CD4-positive, alpha-beta T cell (primary cell): Measurements from ENCODE around the gene TMEM235. TPM values are rescaled to one million over a fixed set of nuclear protein-coding genes. Genes with fewer than 3 reads are reported as not detected.

ENCODE experiments used
- ATAC-seq: fragments of 200-7000 bp; cut with Tn5 transposase; one replicate; pipeline ENCODE4 v1.10.0; 2022; ENCODE audit warnings: mild to moderate bottlenecking; ENCODE audit not compliant: poor library complexity
- CTCF ChIA-PET: fragments of 350-600 bp; sonication (Branson Sonifier 250); formaldehyde crosslinking; loops from one replicate; lab custom pipeline; 2021; ENCODE audit warnings: antibody characterized with exemption, inconsistent platforms; lab: Charles Lee
- POLR2A ChIA-PET: fragments of 350-600 bp; sonication (Branson Sonifier 250); formaldehyde crosslinking; loops from one replicate; lab custom pipeline; 2021; ENCODE audit warnings: antibody characterized with exemption, inconsistent platforms; lab: Charles Lee
- DNase-seq, 14 experiments: peaks; one replicate each; pipeline ENCODE4 v3.0.0-alpha.2; 2013 to 2020; ENCODE audit warnings: mixed read lengths in 2 of 14
- H3K27ac ChIP-seq, 2 donors: one replicate each; pipeline versions ENCODE4 v1.5.1 to v1.7.0; 2013; ENCODE audit warnings: low read length in 2 of 2, low read depth in 1 of 2, mild to moderate bottlenecking in 1 of 2
- H3K27me3 ChIP-seq, 2 experiments: 1 replicate in 1 of 2; 2 replicates in 1 of 2; pipeline versions ENCODE4 v1.6.1 to v1.7.0; 2013; ENCODE audit warnings: low read length in 2 of 2, control low read depth in 1 of 2, mild to moderate bottlenecking in 1 of 2, moderate library complexity in 1 of 2; ENCODE audit not compliant: insufficient read depth in 2 of 2, control insufficient read depth in 1 of 2
- H3K36me3 ChIP-seq: one replicate; pipeline ENCODE4 v1.6.1; 2013; ENCODE audit warnings: low read length, control low read depth; ENCODE audit not compliant: insufficient read depth
- H3K4me1 ChIP-seq: one replicate; pipeline ENCODE4 v1.6.1; 2013; ENCODE audit warnings: low read length, control low read depth; ENCODE audit not compliant: insufficient read depth
- H3K4me3 ChIP-seq: one replicate; pipeline ENCODE4 v1.5.1; 2013; ENCODE audit warnings: mild to moderate bottlenecking, low read length, moderate library complexity
- H3K9me3 ChIP-seq, 2 experiments: 1 replicate in 1 of 2; 2 replicates in 1 of 2; pipeline versions ENCODE4 v1.6.1 to v1.7.0; 2013; ENCODE audit warnings: low read length in 2 of 2, mild to moderate bottlenecking in 2 of 2, control low read depth in 1 of 2, moderate library complexity in 1 of 2; ENCODE audit not compliant: control insufficient read depth in 1 of 2, insufficient read depth in 1 of 2
- H3K27ac Mint-ChIP-seq: one replicate; pipeline ENCODE4 v1.8.0; 2020; ENCODE audit warnings: mixed read lengths
- H3K27me3 Mint-ChIP-seq: one replicate; pipeline ENCODE4 v1.8.0; 2021; ENCODE audit warnings: mixed read lengths
- H3K36me3 Mint-ChIP-seq: one replicate; pipeline ENCODE4 v1.8.0; 2021; ENCODE audit warnings: low read depth, mixed read lengths
- H3K4me1 Mint-ChIP-seq: one replicate; pipeline ENCODE4 v1.8.0; 2021; ENCODE audit warnings: low read depth, mixed read lengths
- H3K4me3 Mint-ChIP-seq: one replicate; pipeline ENCODE4 v1.8.0; 2020; ENCODE audit warnings: mild to moderate bottlenecking, mixed read lengths
- H3K9me3 Mint-ChIP-seq: one replicate; pipeline ENCODE4 v1.8.0; 2020; ENCODE audit warnings: mixed read lengths
- intact Hi-C, 2 experiments: fragments of 100-400 bp; cut with DNase I in 1 of 2; cut with micrococcal nuclease in 1 of 2; formaldehyde crosslinking; loops; one replicate each; pipeline versions ENCODE4 v1.15.1 to v1.9.0; 2023 to 2025; cut with DNase I, micrococcal nuclease
- total RNA-seq, 174 experiments: library from RNA in 2 of 174; stranded (reverse) in 2 of 174; gene quantifications; one replicate each; pipeline ENCODE4 v1.2.3 and lab custom pipeline; 2021 to 2026
- TF ChIP-seq, protein P1 (sequence below): fragments of 200-600 bp; IDR thresholded peaks from one replicate; pipeline ENCODE4 v1.8.0; 2022; ENCODE audit warnings: antibody characterized with exemption, mild to moderate bottlenecking

TMEM235 gene
- total RNA-seq, 2 experiments from 2014 or later, result not detected

DNA sequence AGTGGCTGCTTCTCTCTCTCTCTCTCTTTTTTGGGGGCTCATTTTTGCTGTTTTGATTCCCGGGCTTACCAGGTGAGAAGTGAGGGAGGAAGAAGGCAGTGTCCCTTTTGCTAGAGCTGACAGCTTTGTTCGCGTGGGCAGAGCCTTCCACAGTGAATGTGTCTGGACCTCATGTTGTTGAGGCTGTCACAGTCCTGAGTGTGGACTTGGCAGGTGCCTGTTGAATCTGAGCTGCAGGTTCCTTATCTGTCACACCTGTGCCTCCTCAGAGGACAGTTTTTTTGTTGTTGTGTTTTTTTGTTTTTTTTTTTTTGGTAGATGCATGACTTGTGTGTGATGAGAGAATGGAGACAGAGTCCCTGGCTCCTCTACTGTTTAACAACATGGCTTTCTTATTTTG, 7.7 kb upstream of the TMEM235 start:
- TF ChIP-seq, protein P1, sequence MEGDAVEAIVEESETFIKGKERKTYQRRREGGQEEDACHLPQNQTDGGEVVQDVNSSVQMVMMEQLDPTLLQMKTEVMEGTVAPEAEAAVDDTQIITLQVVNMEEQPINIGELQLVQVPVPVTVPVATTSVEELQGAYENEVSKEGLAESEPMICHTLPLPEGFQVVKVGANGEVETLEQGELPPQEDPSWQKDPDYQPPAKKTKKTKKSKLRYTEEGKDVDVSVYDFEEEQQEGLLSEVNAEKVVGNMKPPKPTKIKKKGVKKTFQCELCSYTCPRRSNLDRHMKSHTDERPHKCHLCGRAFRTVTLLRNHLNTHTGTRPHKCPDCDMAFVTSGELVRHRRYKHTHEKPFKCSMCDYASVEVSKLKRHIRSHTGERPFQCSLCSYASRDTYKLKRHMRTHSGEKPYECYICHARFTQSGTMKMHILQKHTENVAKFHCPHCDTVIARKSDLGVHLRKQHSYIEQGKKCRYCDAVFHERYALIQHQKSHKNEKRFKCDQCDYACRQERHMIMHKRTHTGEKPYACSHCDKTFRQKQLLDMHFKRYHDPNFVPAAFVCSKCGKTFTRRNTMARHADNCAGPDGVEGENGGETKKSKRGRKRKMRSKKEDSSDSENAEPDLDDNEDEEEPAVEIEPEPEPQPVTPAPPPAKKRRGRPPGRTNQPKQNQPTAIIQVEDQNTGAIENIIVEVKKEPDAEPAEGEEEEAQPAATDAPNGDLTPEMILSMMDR, result no peak
- ChIA-PET POLR2A (no interaction called here), CTCF (interaction anchor here (0.7 kb wide), 2 partner anchors 38 to 137 kb away, joined by 3 read pairs; no protein-coding TSS in a partner anchor)
- Histone ChIP-seq H3K4me1 (peaks cover 15% of the 10 kb centered on the region), H3K27ac (no peak overlapping the region), H3K4me3 (no peak overlapping the region), H3K36me3 (no peaks in the 10 kb centered on the region), H3K9me3 (no peaks in the 10 kb centered on the region), H3K27me3 (peaks cover 11 to 15% of the 10 kb centered on the region in 2 experiments)
- Mint-ChIP-seq H3K4me1 (peaks cover 10% of the 10 kb centered on the region), H3K27ac (no peak overlapping the region), H3K36me3 (no peaks in the 10 kb centered on the region), H3K9me3 (no peaks in the 10 kb centered on the region), H3K4me3 (no peak overlapping the region), H3K27me3 (peaks cover 12% of the 10 kb centered on the region)
- intact Hi-C loops, result no loop called here
- DNase-seq (no peak), ATAC-seq (no peak)

DNA sequence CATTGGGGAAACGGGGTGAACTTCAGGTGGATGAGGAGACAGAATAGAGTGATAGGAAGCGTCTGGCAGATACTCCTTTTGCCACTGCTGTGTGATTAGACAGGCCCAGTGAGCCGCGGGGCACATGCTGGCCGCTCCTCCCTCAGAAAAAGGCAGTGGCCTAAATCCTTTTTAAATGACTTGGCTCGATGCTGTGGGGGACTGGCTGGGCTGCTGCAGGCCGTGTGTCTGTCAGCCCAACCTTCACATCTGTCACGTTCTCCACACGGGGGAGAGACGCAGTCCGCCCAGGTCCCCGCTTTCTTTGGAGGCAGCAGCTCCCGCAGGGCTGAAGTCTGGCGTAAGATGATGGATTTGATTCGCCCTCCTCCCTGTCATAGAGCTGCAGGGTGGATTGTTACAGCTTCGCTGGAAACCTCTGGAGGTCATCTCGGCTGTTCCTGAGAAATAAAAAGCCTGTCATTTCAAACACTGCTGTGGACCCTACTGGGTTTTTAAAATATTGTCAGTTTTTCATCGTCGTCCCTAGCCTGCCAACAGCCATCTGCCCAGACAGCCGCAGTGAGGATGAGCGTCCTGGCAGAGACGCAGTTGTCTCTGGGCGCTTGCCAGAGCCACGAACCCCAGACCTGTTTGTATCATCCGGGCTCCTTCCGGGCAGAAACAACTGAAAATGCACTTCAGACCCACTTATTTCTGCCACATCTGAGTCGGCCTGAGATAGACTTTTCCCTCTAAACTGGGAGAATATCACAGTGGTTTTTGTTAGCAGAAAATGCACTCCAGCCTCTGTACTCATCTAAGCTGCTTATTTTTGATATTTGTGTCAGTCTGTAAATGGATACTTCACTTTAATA, 7.0 kb upstream of the TMEM235 start:
- ATAC-seq (no peak), DNase-seq (no peak)
- TF ChIP-seq, protein P1, result no peak
- Mint-ChIP-seq H3K9me3 (no peaks in the 10 kb centered on the region), H3K4me3 (no peak overlapping the region), H3K27ac (no peak overlapping the region), H3K27me3 (peaks cover 12% of the 10 kb centered on the region), H3K4me1 (peaks cover 10% of the 10 kb centered on the region), H3K36me3 (no peaks in the 10 kb centered on the region)
- ChIA-PET CTCF (no interaction called here), POLR2A (no interaction called here)
- peaks cover 15% of the 10 kb centered on the region for H3K4me1 ChIP-seq
- no peak overlapping the region for H3K4me3 ChIP-seq
- H3K9me3 ChIP-seq, result no peaks in the 10 kb centered on the region
- no peak overlapping the region for H3K27ac ChIP-seq
- intact Hi-C loops, result no loop called here
- peaks cover 11 to 16% of the 10 kb centered on the region in 2 experiments for H3K27me3 ChIP-seq
- H3K36me3 ChIP-seq, result no peaks in the 10 kb centered on the region

DNA sequence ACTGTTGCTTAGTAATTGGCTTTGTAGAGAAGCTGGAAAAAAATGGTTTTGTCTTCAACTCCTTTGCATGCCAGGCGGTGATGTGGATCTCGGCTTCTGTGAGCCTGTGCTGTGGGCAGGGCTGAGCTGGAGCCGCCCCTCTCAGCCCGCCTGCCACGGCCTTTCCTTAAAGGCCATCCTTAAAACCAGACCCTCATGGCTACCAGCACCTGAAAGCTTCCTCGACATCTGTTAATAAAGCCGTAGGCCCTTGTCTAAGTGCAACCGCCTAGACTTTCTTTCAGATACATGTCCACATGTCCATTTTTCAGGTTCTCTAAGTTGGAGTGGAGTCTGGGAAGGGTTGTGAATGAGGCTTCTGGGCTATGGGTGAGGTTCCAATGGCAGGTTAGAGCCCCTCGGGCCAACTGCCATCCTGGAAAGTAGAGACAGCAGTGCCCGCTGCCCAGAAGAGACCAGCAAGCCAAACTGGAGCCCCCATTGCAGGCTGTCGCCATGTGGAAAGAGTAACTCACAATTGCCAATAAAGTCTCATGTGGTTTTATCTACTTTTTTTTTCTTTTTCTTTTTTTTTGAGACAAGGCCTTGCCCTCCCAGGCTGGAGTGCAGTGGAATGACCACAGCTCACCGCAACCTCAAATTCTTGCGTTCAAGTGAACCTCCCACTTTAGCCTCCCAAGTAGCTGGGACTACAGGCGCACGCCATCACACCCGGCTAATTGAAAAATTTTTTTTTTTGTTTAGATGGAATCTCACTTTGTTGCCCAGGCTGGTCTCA, 6.2 kb upstream of the TMEM235 start:
- no peak overlapping the region for H3K4me3 Mint-ChIP-seq
- ATAC-seq (no peak), DNase-seq (no peak)
- H3K36me3 Mint-ChIP-seq, result no peaks in the 10 kb centered on the region
- Histone ChIP-seq H3K27ac (no peak overlapping the region), H3K36me3 (no peaks in the 10 kb centered on the region), H3K4me1 (peaks cover 15% of the 10 kb centered on the region), H3K27me3 (peaks cover 17 to 18% of the 10 kb centered on the region in 2 experiments), H3K9me3 (no peaks in the 10 kb centered on the region), H3K4me3 (no peak overlapping the region)
- peaks cover 10% of the 10 kb centered on the region for H3K4me1 Mint-ChIP-seq
- H3K27me3 Mint-ChIP-seq, result peaks cover 13% of the 10 kb centered on the region
- ChIA-PET CTCF (interaction anchor here (1.1 kb wide), 1 partner anchor 26 kb away, joined by 4 read pairs; no protein-coding TSS in a partner anchor), POLR2A (interaction anchor here (1.0 kb wide), 1 partner anchor 33 kb away, joined by 3 read pairs; no protein-coding TSS in a partner anchor)
- TF ChIP-seq, protein P1, result no peak
- no peak overlapping the region for H3K27ac Mint-ChIP-seq
- intact Hi-C loops, result no loop called here
- no peaks in the 10 kb centered on the region for H3K9me3 Mint-ChIP-seq
